ENCODE results near the gene DAB2IP.

- TF ChIP-seq CTCF (IDR thresholded peaks at IDR 0.05; ENCODE audit: insufficient read depth, low read depth, low read length): no peak
- no peak for TF ChIP-seq EZH2 (IDR thresholded peaks at IDR 0.05; ENCODE audit: insufficient read depth, low read length)
Observed at GRCh38 chr9:121616123-121616755, 35.2 kb upstream of the DAB2IP start.
